Uterus (tissue), 2 donors: Measurements from ENCODE around the gene DMBT1.

Source experiments
- CTCF ChIP-seq, 4 experiments: fragments of 200-600 bp in 2 of 4; fragments of 450-650 bp in 2 of 4; sonication (generic) in 2 of 4; IDR thresholded peaks; one replicate each; pipeline ENCODE4 v1.5.1; 2016 to 2019; ENCODE audit warnings: antibody characterized with exemption in 4 of 4, mild to moderate bottlenecking in 2 of 4, moderate library complexity in 1 of 4
- POLR2A ChIP-seq, 2 donors: fragments of 450-650 bp; IDR thresholded peaks; one replicate each; pipeline ENCODE4 v1.6.1; 2016; ENCODE audit warnings: antibody characterized with exemption in 2 of 2, mild to moderate bottlenecking in 1 of 2, moderate library complexity in 1 of 2

- no peak for TF ChIP-seq CTCF (IDR thresholded peaks at IDR 0.05)
- TF ChIP-seq POLR2A (IDR thresholded peaks at IDR 0.05): no peak
Measured at GRCh38 chr10:122521011-122521410, 39.5 kb upstream of the DMBT1 start.
